SK-N-SH (cell line): ENCODE measurements around the gene PHPT1. TPM values are rescaled to one million over a fixed set of nuclear protein-coding genes. Genes with fewer than 3 reads are reported as not detected.

Experiments
- CTCF ChIA-PET: fragments of 300-600, 350-600 bp; formaldehyde crosslinking; extraction: SDS; loops from one replicate; lab custom pipeline; 2021; lab: Yijun Ruan, JAX
- POLR2A ChIA-PET: fragments of 350-600 bp; sonication (Branson Sonifier 250); formaldehyde crosslinking; extraction: SDS; loops from one replicate; lab custom pipeline; 2020; ENCODE audit warnings: antibody characterized with exemption, inconsistent platforms; lab: Yijun Ruan, JAX
- DNase-seq: peaks from one replicate; pipeline ENCODE4 v3.0.0; 2012
- H2AFZ ChIP-seq: fragments of 200-600 bp; sonication (generic); 2 replicates; pipeline ENCODE4 v1.8.1; 2016; ENCODE audit warnings: antibody characterized with exemption, mild to moderate bottlenecking, low read depth
- H3F3A ChIP-seq: fragments of 200-600 bp; sonication (generic); replicated peaks from 2 replicates; pipeline ENCODE3; 2016; ENCODE audit warnings: antibody characterized with exemption, mild to moderate bottlenecking; ENCODE audit not compliant: insufficient read depth
- H3K27ac ChIP-seq, 2 experiments: fragments of 200-500 bp in 1 of 2; fragments of 200-600 bp in 1 of 2; sonication (Bioruptor generic) in 1 of 2; sonication (generic), shearing (Covaris generic) in 1 of 2; 2 replicates each; pipeline versions ENCODE4 v1.5.1 to v1.6.1; 2014 to 2016; ENCODE audit warnings: low read depth in 2 of 2, inconsistent platforms in 1 of 2, low read length in 1 of 2, mild to moderate bottlenecking in 1 of 2, mixed read lengths in 1 of 2
- H3K27me3 ChIP-seq: fragments of 200-600 bp; sonication (generic), shearing (Covaris generic); 2 replicates; pipeline ENCODE4 v1.6.1; 2016; ENCODE audit warnings: mixed run types; ENCODE audit not compliant: insufficient read depth
- H3K36me3 ChIP-seq, 2 experiments: fragments of 200-500 bp in 1 of 2; fragments of 200-600 bp in 1 of 2; sonication (Bioruptor generic) in 1 of 2; sonication (generic) in 1 of 2; replicated peaks in 1 of 2; 2 replicates each; pipeline versions ENCODE3 to v1.5.1; 2014 to 2016; ENCODE audit warnings: low read length in 1 of 2, mild to moderate bottlenecking in 1 of 2; ENCODE audit not compliant: insufficient read depth in 2 of 2, control insufficient read depth in 1 of 2
- H3K4me1 ChIP-seq, 2 experiments: fragments of 200-500 bp in 1 of 2; fragments of 200-600 bp in 1 of 2; sonication (Bioruptor generic) in 1 of 2; sonication (generic), shearing (Covaris generic) in 1 of 2; 2 replicates each; pipeline versions ENCODE4 v1.5.1 to v1.6.1; 2014 to 2016; ENCODE audit warnings: low read depth in 1 of 2, low read length in 1 of 2, mixed run types in 1 of 2; ENCODE audit not compliant: insufficient read depth in 2 of 2, control insufficient read depth in 1 of 2
- H3K4me2 ChIP-seq: fragments of 200-600 bp; sonication (generic), shearing (Covaris generic); 2 replicates; pipeline ENCODE4 v1.6.1; 2017; ENCODE audit warnings: mixed run types
- H3K4me3 ChIP-seq, 2 experiments: fragments of 200-500 bp in 1 of 2; fragments of 200-600 bp in 1 of 2; sonication (Bioruptor generic) in 1 of 2; sonication (generic), shearing (Covaris generic) in 1 of 2; 2 replicates each; pipeline versions ENCODE4 v1.5.1 to v1.8.1; 2014 to 2016; ENCODE audit warnings: low read depth in 2 of 2, inconsistent platforms in 1 of 2, low read length in 1 of 2, mild to moderate bottlenecking in 1 of 2, mixed read lengths in 1 of 2, moderate library complexity in 1 of 2
- H3K79me2 ChIP-seq: fragments of 200-600 bp; sonication (generic); 2 replicates; pipeline ENCODE4 v1.8.1; 2017; ENCODE audit warnings: mild to moderate bottlenecking; ENCODE audit not compliant: insufficient read depth
- H3K9ac ChIP-seq: fragments of 200-600 bp; sonication (generic); 2 replicates; pipeline ENCODE4 v1.6.1; 2017; ENCODE audit warnings: mixed run types
- H3K9me2 ChIP-seq: fragments of 200-600 bp; sonication (generic); 2 replicates; pipeline ENCODE4 v1.6.1; 2017; ENCODE audit warnings: mixed run types
- H3K9me3 ChIP-seq: fragments of 200-600 bp; sonication (generic); 2 replicates; pipeline ENCODE4 v1.6.1; 2017; ENCODE audit warnings: mixed run types, mild to moderate bottlenecking, moderate library complexity
- H4K20me1 ChIP-seq: fragments of 200-600 bp; sonication (generic); 2 replicates; pipeline ENCODE4 v1.6.1; 2017; ENCODE audit warnings: mild to moderate bottlenecking, mixed run types; ENCODE audit not compliant: insufficient read depth
- FOXM1 ChIP-seq: IDR thresholded peaks from 2 replicates; pipeline ENCODE4 v1.4.0; 2012; ENCODE audit warnings: low read depth, mild to moderate bottlenecking
- GABPA ChIP-seq: IDR thresholded peaks from 2 replicates; pipeline ENCODE4 v1.4.0; 2012; ENCODE audit warnings: low read depth, mild to moderate bottlenecking
- GATA2 ChIP-seq: sonication (generic); formaldehyde crosslinking; IDR thresholded peaks from 2 replicates; pipeline ENCODE4 v1.5.0; 2020; ENCODE audit warnings: mild to moderate bottlenecking, missing genetic modification reagents
- IRF3 ChIP-seq: fragments of 150-350 bp; IDR thresholded peaks from 2 replicates; pipeline ENCODE4 v1.6.1; 2016; ENCODE audit warnings: mild to moderate bottlenecking, low read depth, low read length
- MEF2A ChIP-seq: IDR thresholded peaks from 2 replicates; pipeline ENCODE4 v1.4.0; 2012; ENCODE audit warnings: low read depth, borderline replicate concordance
- NFIC ChIP-seq: IDR thresholded peaks from 2 replicates; pipeline ENCODE4 v1.4.0; 2012; ENCODE audit warnings: borderline replicate concordance
- PBX3 ChIP-seq: IDR thresholded peaks from 2 replicates; pipeline ENCODE4; 2012
- POLR2AphosphoS5 ChIP-seq: IDR thresholded peaks from 2 replicates; pipeline ENCODE4 v1.6.1; 2012; ENCODE audit warnings: low read depth, low read length
- REST ChIP-seq: IDR thresholded peaks from 2 replicates; pipeline ENCODE4 v1.6.1; 2012; ENCODE audit warnings: mild to moderate bottlenecking, low read depth, low read length, moderate library complexity
- WGBS: methylation state at CpG from one replicate; pipeline ENCODE4 v1.1.6; 2017; ENCODE audit warnings: low lambda C conversion rate; 5-methylcytosine and 5-hydroxymethylcytosine counted together
- polyA plus RNA-seq, 3 experiments: library from polyadenylated mRNA; depleted of rRNA; stranded (reverse); fragments of >200 nt; gene quantifications; 2 replicates each; pipeline ENCODE4 v1.2.3, GENCODE V29; 2012

PHPT1 gene
- polyA plus RNA-seq, 1 of the 3 experiments (the other 2 are of a cell fraction), result 517 TPM

- H3F3A ChIP-seq, result peaks cover 19% of the 10 kb centered on the region
- ChIA-PET CTCF (no interaction called here), POLR2A (interaction anchor here (0.9 to 1.8 kb wide), 2 partner anchors 10 to 39 kb away, joined by 4 to 6 read pairs; no protein-coding TSS in a partner anchor)
- 94% methylated on average over 15 of the region's 36 CpGs for WGBS
- no peaks in the 10 kb centered on the region for H3K27me3 ChIP-seq
- no peak overlapping the region for H2AFZ ChIP-seq
- TF ChIP-seq PBX3 (no peak), NFIC (no peak), REST (no peak), IRF3 (no peak), FOXM1 (no peak)
- peaks cover 24 to 29% of the 10 kb centered on the region in 2 experiments; a peak in 2 of 4 replicates for H3K4me1 ChIP-seq
- H3K79me2 ChIP-seq, result no peaks in the 10 kb centered on the region
- H3K4me2 ChIP-seq, result no peak overlapping the region
- H3K9ac ChIP-seq, result no peak overlapping the region
- H3K9me2 ChIP-seq, result no peaks in the 10 kb centered on the region
- peaks cover 10% of the 10 kb centered on the region; the same call in 1 of the 2 replicates for H4K20me1 ChIP-seq
- no peak overlapping the region; a peak in 1 of 4 replicates for H3K27ac ChIP-seq
- no peaks in the 10 kb centered on the region for H3K9me3 ChIP-seq
- DNase-seq, result no peak
- H3K4me3 ChIP-seq, result no peak overlapping the region
- peaks cover 0 to 16% of the 10 kb centered on the region in 2 experiments for H3K36me3 ChIP-seq
These were observed 9.7 kb upstream of the PHPT1 start for GRCh38 chr9:136839229-136840139.

GRCh38 chr9:136840140-136840876 lies 8.9 kb upstream of the PHPT1 start:
- no peaks in the 10 kb centered on the region for H3K9me2 ChIP-seq
- WGBS, result 75% methylated on average over 16 of the region's 32 CpGs
- H3K4me1 ChIP-seq, result peaks cover 24 to 29% of the 10 kb centered on the region in 2 experiments; a peak in 2 of 4 replicates
- H3K79me2 ChIP-seq, result no peaks in the 10 kb centered on the region
- peak overlapping the region in 1 of 2 experiments; percentile 11; a peak in 1 of 4 replicates for H3K27ac ChIP-seq
- no peaks in the 10 kb centered on the region for H3K27me3 ChIP-seq
- H3K36me3 ChIP-seq, result peaks cover 0 to 17% of the 10 kb centered on the region in 2 experiments
- ChIA-PET CTCF (interaction anchor here (3.6 to 4.7 kb wide), 2 partner anchors 9 to 48 kb away, joined by 36 read pairs; partner anchors contain the start of gene TMEM141), POLR2A (interaction anchor here (0.9 to 2.1 kb wide), 3 partner anchors 11 to 40 kb away, joined by 4 to 10 read pairs (median 6); partner anchors contain the start of gene RABL6)
- no peak overlapping the region for H3K4me3 ChIP-seq
- H3K4me2 ChIP-seq, result no peak overlapping the region
- no peak overlapping the region for H2AFZ ChIP-seq
- no peak overlapping the region for H3K9ac ChIP-seq
- TF ChIP-seq GATA2 (CRISPR knock-in tag) (no peak), GABPA (no peak), MEF2A (no peak), POLR2AphosphoS5 (no peak)
- no peaks in the 10 kb centered on the region for H3K9me3 ChIP-seq
- peaks cover 19% of the 10 kb centered on the region for H3F3A ChIP-seq
- H4K20me1 ChIP-seq, result peaks cover 10% of the 10 kb centered on the region; the same call in 1 of the 2 replicates
- peak; percentile 63 for DNase-seq
